Osteoblast (primary cell): ENCODE data around the gene DNAJC3. TPM values are rescaled to one million over a fixed set of nuclear protein-coding genes. Genes with fewer than 3 reads are reported as not detected.
A peak's percentile ranks its signal among the peaks of the same experiment; 100 is the strongest.

ENCODE experiments used
- DNase-seq: peaks from one replicate; pipeline ENCODE4 v3.0.0; 2011; ENCODE audit warnings: low spot score, mixed read lengths; ENCODE audit not compliant: insufficient read length; ENCODE audit errors: missing footprints
- H2AFZ ChIP-seq: 2 replicates; pipeline ENCODE4 v1.6.0; 2011; ENCODE audit warnings: mild to moderate bottlenecking, low read length
- H3K27ac ChIP-seq: 2 replicates; pipeline ENCODE4 v1.5.1; 2011; ENCODE audit warnings: mild to moderate bottlenecking, low read depth, low read length, moderate library complexity
- H3K27me3 ChIP-seq: 2 replicates; pipeline ENCODE4 v1.6.0; 2012; ENCODE audit warnings: mild to moderate bottlenecking, control low read depth, inconsistent platforms, low read length, moderate library complexity; ENCODE audit not compliant: insufficient read depth
- H3K36me3 ChIP-seq: 2 replicates; pipeline ENCODE4 v1.5.1; 2011; ENCODE audit warnings: mild to moderate bottlenecking, low read length, control low read depth, moderate library complexity; ENCODE audit not compliant: insufficient read depth
- H3K4me1 ChIP-seq: 2 replicates; pipeline ENCODE4 v1.5.1; 2011; ENCODE audit warnings: mild to moderate bottlenecking, low read length, control low read depth, moderate library complexity; ENCODE audit not compliant: insufficient read depth
- H3K4me2 ChIP-seq: 2 replicates; pipeline ENCODE4 v1.6.0; 2011; ENCODE audit warnings: mild to moderate bottlenecking, low read length; ENCODE audit not compliant: insufficient read depth
- H3K4me3 ChIP-seq: fragments of 200-600 bp; sonication (generic); 3 replicates; pipeline ENCODE4 v1.5.1; 2012; ENCODE audit warnings: mild to moderate bottlenecking, low read length, inconsistent platforms; ENCODE audit not compliant: insufficient read depth
- H3K79me2 ChIP-seq: 2 replicates; pipeline ENCODE4 v1.6.0; 2012; ENCODE audit warnings: mild to moderate bottlenecking, low read length, control low read depth, inconsistent platforms; ENCODE audit not compliant: insufficient read depth
- H3K9me3 ChIP-seq: 2 replicates; pipeline ENCODE4 v1.5.1; 2011; ENCODE audit warnings: low read depth, low read length, control low read depth
- H4K20me1 ChIP-seq: 2 replicates; pipeline ENCODE4 v1.6.0; 2012; ENCODE audit warnings: mild to moderate bottlenecking, low read length, control low read depth; ENCODE audit not compliant: insufficient read depth
- CTCF ChIP-seq: IDR thresholded peaks from 2 replicates; pipeline ENCODE4 v1.5.1; 2011; ENCODE audit warnings: mild to moderate bottlenecking, low read depth, low read length, moderate library complexity; ENCODE audit errors: extremely low read depth
- total RNA-seq: library from RNA; depleted of rRNA; stranded (reverse); fragments of >200 nt; gene quantifications from 2 replicates; pipeline ENCODE4 v1.2.3, GENCODE V29; 2012

The DNAJC3 gene
- total RNA-seq, 1 donor = 58.6 TPM

GRCh38 chr13:95647321-95647720 lies 29.6 kb upstream of the DNAJC3 start:
- no peak overlapping the region for H3K4me2 ChIP-seq
- H3K4me1 ChIP-seq = peaks cover 16% of the 10 kb centered on the region
- no peak overlapping the region for H3K4me3 ChIP-seq
- no peak overlapping the region for H3K27ac ChIP-seq
- no peaks in the 10 kb centered on the region for H3K36me3 ChIP-seq
- H4K20me1 ChIP-seq = peaks cover 2% of the 10 kb centered on the region
- peaks cover 8% of the 10 kb centered on the region for H3K27me3 ChIP-seq
- no peak for DNase-seq
- no peak for TF ChIP-seq CTCF
- H2AFZ ChIP-seq = peak overlapping the region; percentile 8
- H3K9me3 ChIP-seq = no peaks in the 10 kb centered on the region
- H3K79me2 ChIP-seq = peaks cover 17% of the 10 kb centered on the region

- Histone ChIP-seq H3K4me2 (no peak overlapping the region), H3K79me2 (no peaks in the 10 kb centered on the region), H3K4me3 (no peak overlapping the region), H2AFZ (no peak overlapping the region), H3K36me3 (no peaks in the 10 kb centered on the region), H3K9me3 (no peaks in the 10 kb centered on the region), H4K20me1 (no peaks in the 10 kb centered on the region), H3K27ac (no peak overlapping the region), H3K4me1 (peaks cover 5% of the 10 kb centered on the region), H3K27me3 (peaks cover 27% of the 10 kb centered on the region)
- no peak for TF ChIP-seq CTCF
- DNase-seq = no peak
Measured at GRCh38 chr13:95650696-95651095, 26.2 kb upstream of the DNAJC3 start.

GRCh38 chr13:95652244-95652764 lies 24.6 kb upstream of the DNAJC3 start:
- no peaks in the 10 kb centered on the region for H4K20me1 ChIP-seq
- H3K27me3 ChIP-seq = peaks cover 27% of the 10 kb centered on the region
- H3K4me3 ChIP-seq = no peak overlapping the region
- H3K4me1 ChIP-seq = peaks cover 5% of the 10 kb centered on the region
- no peaks in the 10 kb centered on the region for H3K9me3 ChIP-seq
- H3K27ac ChIP-seq = no peak overlapping the region
- DNase-seq = no peak
- H2AFZ ChIP-seq = no peak overlapping the region
- no peak overlapping the region for H3K4me2 ChIP-seq
- TF ChIP-seq CTCF = no peak
- no peaks in the 10 kb centered on the region for H3K79me2 ChIP-seq
- no peaks in the 10 kb centered on the region for H3K36me3 ChIP-seq

GRCh38 chr13:95652821-95653220 lies 24.1 kb upstream of the DNAJC3 start:
- no peaks in the 10 kb centered on the region for H3K9me3 ChIP-seq

More at GRCh38 chr13:95652821-95653220, 24.1 kb upstream of the DNAJC3 start:
- Histone ChIP-seq H3K27me3 (peaks cover 27% of the 10 kb centered on the region), H3K4me3 (no peak overlapping the region), H4K20me1 (no peaks in the 10 kb centered on the region), H2AFZ (peak overlapping the region; percentile 29), H3K4me2 (no peak overlapping the region), H3K4me1 (peaks cover 5% of the 10 kb centered on the region), H3K36me3 (no peaks in the 10 kb centered on the region), H3K79me2 (no peaks in the 10 kb centered on the region), H3K27ac (no peak overlapping the region)
- no peak for DNase-seq
- TF ChIP-seq CTCF = no peak
